Esophagus muscularis mucosa (tissue), 4 donors: ENCODE data around the gene TTC7B.

ENCODE experiments used
- CTCF ChIP-seq, 3 experiments: fragments of 200-600 bp in 2 of 3; fragments of 450-650 bp in 1 of 3; sonication (generic) in 2 of 3; IDR thresholded peaks; one replicate each; pipeline ENCODE4 v1.5.1; 2017 to 2019; ENCODE audit warnings: antibody characterized with exemption in 3 of 3, mild to moderate bottlenecking in 2 of 3, moderate library complexity in 1 of 3
- EP300 ChIP-seq: sonication (generic); formaldehyde crosslinking; IDR thresholded peaks from one replicate; pipeline ENCODE4 v1.6.1; 2017; ENCODE audit warnings: antibody characterized with exemption
- POLR2A ChIP-seq: fragments of 450-650 bp; IDR thresholded peaks from one replicate; pipeline ENCODE4 v1.6.1; 2017; ENCODE audit warnings: antibody characterized with exemption, moderate library complexity, mild to moderate bottlenecking, low read depth

- TF ChIP-seq CTCF (IDR thresholded peaks at IDR 0.05), result no peak
- no peak for TF ChIP-seq EP300
- TF ChIP-seq POLR2A, result no peak
These were observed 150.8 kb downstream of the TTC7B start for GRCh38 chr14:90665321-90666000.
